ENCODE data around the gene BCL2L11. TPM values are rescaled to one million over a fixed set of nuclear protein-coding genes. Genes with fewer than 3 reads are reported as not detected.
A peak's percentile ranks its signal among the peaks of the same experiment; 100 is the strongest.

The BCL2L11 gene
- total and polyA plus RNA-seq, 11 donors = 1.9 to 16.2 (median 6.9) TPM

- Histone ChIP-seq H3K27me3 (no peaks in the 10 kb centered on the region), H3K9me3 (no peaks in the 10 kb centered on the region), H3K27ac (no peak overlapping the region), H3K4me3 (no peak overlapping the region), H3K36me3 (peaks cover 0 to 29% (median 16%) of the 10 kb centered on the region in 9 donors), H3K4me1 (peaks cover 0 to 30% (median 18%) of the 10 kb centered on the region in 12 donors)
- intact Hi-C loops (cut with DNase I) = loop anchor here in 1 of 10 donors (5.0 to 10.0 kb wide), 2 partner anchors 35 to 68 kb away; no protein-coding TSS in a partner anchor
- TF ChIP-seq, protein P1, sequence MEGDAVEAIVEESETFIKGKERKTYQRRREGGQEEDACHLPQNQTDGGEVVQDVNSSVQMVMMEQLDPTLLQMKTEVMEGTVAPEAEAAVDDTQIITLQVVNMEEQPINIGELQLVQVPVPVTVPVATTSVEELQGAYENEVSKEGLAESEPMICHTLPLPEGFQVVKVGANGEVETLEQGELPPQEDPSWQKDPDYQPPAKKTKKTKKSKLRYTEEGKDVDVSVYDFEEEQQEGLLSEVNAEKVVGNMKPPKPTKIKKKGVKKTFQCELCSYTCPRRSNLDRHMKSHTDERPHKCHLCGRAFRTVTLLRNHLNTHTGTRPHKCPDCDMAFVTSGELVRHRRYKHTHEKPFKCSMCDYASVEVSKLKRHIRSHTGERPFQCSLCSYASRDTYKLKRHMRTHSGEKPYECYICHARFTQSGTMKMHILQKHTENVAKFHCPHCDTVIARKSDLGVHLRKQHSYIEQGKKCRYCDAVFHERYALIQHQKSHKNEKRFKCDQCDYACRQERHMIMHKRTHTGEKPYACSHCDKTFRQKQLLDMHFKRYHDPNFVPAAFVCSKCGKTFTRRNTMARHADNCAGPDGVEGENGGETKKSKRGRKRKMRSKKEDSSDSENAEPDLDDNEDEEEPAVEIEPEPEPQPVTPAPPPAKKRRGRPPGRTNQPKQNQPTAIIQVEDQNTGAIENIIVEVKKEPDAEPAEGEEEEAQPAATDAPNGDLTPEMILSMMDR (IDR thresholded peaks at IDR 0.05) = no peak
- no peak for TF ChIP-seq POLR2A (IDR thresholded peaks at IDR 0.05)
- 91 to 95% (median 93%) methylated on average over 9 of the region's 9 CpGs for WGBS, 4 donors
- ATAC-seq = no peak
- DNase-seq = no peak
Measured at GRCh38 chr2:111167076-111167862, 46.6 kb downstream of the BCL2L11 start.

DNA sequence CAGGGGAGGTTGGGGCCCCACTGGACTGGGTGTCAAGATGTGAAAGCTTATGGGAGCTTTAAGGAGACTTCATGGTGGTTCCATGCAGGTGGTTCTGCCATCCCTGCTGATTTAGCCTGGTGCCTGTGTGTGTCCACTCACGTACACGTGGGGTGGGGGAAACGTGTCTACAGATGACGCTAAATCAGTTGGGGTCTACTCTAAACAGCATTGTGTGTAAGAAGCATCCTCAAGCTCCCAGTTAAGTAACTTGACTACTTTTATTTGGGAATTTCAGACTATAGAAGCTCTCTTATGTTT is 47.1 kb downstream of the BCL2L11 start:
- H3K4me1 ChIP-seq = peaks cover 0 to 26% (median 13%) of the 10 kb centered on the region in 12 donors
- no peak for TF ChIP-seq POLR2A (IDR thresholded peaks at IDR 0.05)
- TF ChIP-seq, protein P1 (IDR thresholded peaks at IDR 0.05) = no peak
- H3K27me3 ChIP-seq = no peaks in the 10 kb centered on the region
- ATAC-seq = no peak
- H3K4me3 ChIP-seq = no peak overlapping the region
- H3K27ac ChIP-seq = no peak overlapping the region
- H3K36me3 ChIP-seq = peaks cover 0 to 29% (median 16%) of the 10 kb centered on the region in 9 donors
- no peak for DNase-seq
- H3K9me3 ChIP-seq = no peaks in the 10 kb centered on the region
- WGBS, 4 donors = 90 to 95% (median 93%) methylated on average over 4 of the region's 4 CpGs
- intact Hi-C loops (cut with DNase I) = loop anchor here in 1 of 10 donors (5.0 to 10.0 kb wide), 2 partner anchors 36 to 67 kb away; no protein-coding TSS in a partner anchor

GRCh38 chr2:111168528-111169239 is 48.0 kb downstream of the BCL2L11 start:
- Histone ChIP-seq H3K4me1 (peaks cover 0 to 23% (median 12%) of the 10 kb centered on the region in 12 donors), H3K27me3 (no peaks in the 10 kb centered on the region), H3K9me3 (no peaks in the 10 kb centered on the region), H3K4me3 (no peak overlapping the region), H3K27ac (no peak overlapping the region), H3K36me3 (peaks cover 0 to 29% (median 16%) of the 10 kb centered on the region in 9 donors)
- TF ChIP-seq, protein P1 (IDR thresholded peaks at IDR 0.05) = no peak
- no peak for TF ChIP-seq POLR2A (IDR thresholded peaks at IDR 0.05)
- 48 to 56% (median 50%) methylated on average over 9 of the region's 9 CpGs for WGBS, 4 donors
- intact Hi-C loops (cut with DNase I) = loop anchor here in 1 of 10 donors (5.0 to 10.0 kb wide), 2 partner anchors 36 to 66 kb away; no protein-coding TSS in a partner anchor
- ATAC-seq (peak; percentile 79 to 88 (median 83)), DNase-seq (peak in 3 of 5 donors; percentile 18 to 61 (median 58))

DNA sequence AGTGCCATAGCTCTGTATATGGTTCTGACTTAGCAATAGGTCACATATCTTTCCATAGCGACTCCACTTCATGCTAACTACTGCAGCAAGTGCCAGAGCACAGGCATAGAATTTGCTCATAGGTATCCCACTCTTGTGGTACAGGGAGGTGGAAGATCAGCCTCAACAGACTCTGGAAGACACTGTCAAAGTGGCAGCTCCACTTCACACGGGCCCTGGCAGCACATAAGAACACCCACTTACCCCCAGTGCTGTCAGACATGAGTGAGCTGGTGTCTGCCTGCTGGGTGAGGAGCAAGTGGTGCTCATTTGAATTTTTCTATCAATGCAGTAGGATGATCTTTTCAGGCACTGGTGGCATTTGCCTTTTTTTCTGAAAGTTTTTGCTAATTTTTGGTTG is 48.6 kb downstream of the BCL2L11 start:
- no peak for DNase-seq
- TF ChIP-seq, protein P1 (IDR thresholded peaks at IDR 0.05) = no peak
- TF ChIP-seq POLR2A (IDR thresholded peaks at IDR 0.05) = no peak
- 44 to 66% (median 58%) methylated on average over 2 of the region's 2 CpGs for WGBS, 4 donors
- intact Hi-C loops (cut with DNase I) = loop anchor here in 1 of 10 donors (5.0 to 10.0 kb wide), 2 partner anchors 37 to 66 kb away; no protein-coding TSS in a partner anchor
- Histone ChIP-seq H3K36me3 (peaks cover 0 to 26% (median 16%) of the 10 kb centered on the region in 9 donors), H3K9me3 (no peaks in the 10 kb centered on the region), H3K4me3 (no peak overlapping the region), H3K27ac (no peak overlapping the region), H3K4me1 (peaks cover 0 to 21% (median 9%) of the 10 kb centered on the region in 12 donors), H3K27me3 (no peaks in the 10 kb centered on the region)
- ATAC-seq = peak in 2 of 4 donors; percentile 45 to 46

Data from heart left ventricle (tissue), 16 donors.